HG02798 (cell line): ENCODE measurements around the gene UBTD1.
"Not testable (repeated sequence)": the region's sequence is repeated elsewhere in the genome, so short reads cannot be mapped to it uniquely, and the experiment has no call there.

Experiments used
- ATAC-seq: cut with Tn5 transposase; IDR thresholded peaks from one replicate; pipeline ENCODE4 v1.9.1; 2021; ENCODE audit warnings: mild to moderate bottlenecking; ENCODE audit not compliant: unreplicated experiment, poor library complexity

The UBTD1 gene

GRCh38 chr10:97511711-97512440, 13.2 kb downstream of the UBTD1 start:
- ATAC-seq = no peak

DNA sequence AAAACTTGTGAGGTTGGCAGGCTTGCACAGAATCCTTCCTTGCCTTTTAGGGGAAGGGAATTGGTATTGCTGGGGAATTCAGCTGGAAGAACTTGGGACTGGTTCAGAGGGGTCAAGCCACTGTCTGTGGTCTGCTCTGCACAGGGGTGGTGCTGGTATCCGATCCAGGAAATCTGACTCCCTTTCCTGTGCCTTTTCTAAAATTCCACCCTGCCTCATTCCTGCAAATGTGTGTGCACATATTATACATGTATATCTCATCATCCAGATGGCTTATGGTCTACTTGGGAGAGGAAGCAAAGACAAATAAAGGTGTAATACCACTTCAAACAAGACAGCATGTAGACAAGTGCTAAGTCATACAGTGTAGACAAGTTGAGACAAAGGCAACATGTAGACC, 14.3 kb downstream of the UBTD1 start:
- ATAC-seq = no peak

DNA sequence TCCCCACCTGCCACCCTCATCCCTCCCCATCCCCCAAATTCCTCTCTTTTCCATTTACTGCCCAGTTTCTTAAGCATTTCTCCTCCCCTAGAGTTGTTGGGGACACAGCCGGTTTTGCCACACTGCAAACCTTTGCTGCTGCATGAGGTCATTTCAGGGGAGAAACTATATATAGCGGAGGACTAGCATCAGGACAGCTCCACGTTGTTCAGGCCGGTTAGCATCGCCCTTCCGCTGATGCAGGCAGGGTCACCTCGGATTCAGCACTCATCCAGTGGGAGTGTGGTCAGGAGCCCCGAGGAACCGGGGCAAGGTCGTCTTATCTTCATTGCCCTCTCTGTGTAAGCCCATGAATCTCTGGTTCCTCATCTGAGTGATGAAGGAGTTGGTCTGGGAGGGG, 15.6 kb downstream of the UBTD1 start:
- ATAC-seq = no peak

DNA sequence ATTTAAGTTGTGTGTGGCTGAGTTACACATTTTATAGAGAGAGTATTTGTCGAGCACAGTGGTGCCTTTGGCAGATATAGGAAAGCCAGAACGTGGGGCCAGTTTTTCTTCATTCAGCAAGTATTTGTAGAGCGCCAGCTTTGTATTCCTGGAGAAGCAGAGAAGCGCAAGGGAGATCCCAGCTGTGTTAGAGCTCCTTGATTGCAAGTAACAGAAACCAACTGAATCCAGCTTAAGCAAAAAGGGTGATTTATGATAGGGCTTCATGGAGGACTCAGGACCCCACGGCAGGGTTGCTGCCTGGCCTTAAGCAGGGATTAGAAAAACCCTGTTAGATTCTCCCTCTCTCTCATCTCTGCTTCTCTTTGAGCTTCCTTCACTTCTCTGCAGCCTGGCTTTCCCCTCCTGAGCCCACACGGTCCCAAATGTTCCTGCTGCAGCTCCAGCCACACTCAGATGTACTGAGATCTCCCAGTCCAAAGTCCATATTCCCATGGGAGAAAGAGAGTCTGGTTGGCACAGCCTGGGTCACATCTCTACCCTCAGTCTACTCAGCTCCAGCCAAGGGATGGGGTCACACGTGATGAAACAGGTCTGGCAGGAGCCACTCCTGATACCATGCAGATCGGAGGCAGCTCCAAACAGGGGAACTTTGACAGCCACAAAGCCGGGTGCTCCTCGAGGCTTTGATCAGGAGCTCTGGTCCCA, 16.7 kb downstream of the UBTD1 start:
- no peak for ATAC-seq

- no peak for ATAC-seq
Measured at GRCh38 chr10:97517096-97517750, 18.5 kb downstream of the UBTD1 start.

GRCh38 chr10:97517778-97518300, 19.1 kb downstream of the UBTD1 start:
- ATAC-seq = no peak

- no peak for ATAC-seq
Measured at GRCh38 chr10:97518301-97519043, 19.7 kb downstream of the UBTD1 start.

- no peak for ATAC-seq
Measured at GRCh38 chr10:97519342-97519741, 20.6 kb downstream of the UBTD1 start.

- ATAC-seq = no peak
Measured at GRCh38 chr10:97520520-97520919, 21.8 kb downstream of the UBTD1 start.

DNA sequence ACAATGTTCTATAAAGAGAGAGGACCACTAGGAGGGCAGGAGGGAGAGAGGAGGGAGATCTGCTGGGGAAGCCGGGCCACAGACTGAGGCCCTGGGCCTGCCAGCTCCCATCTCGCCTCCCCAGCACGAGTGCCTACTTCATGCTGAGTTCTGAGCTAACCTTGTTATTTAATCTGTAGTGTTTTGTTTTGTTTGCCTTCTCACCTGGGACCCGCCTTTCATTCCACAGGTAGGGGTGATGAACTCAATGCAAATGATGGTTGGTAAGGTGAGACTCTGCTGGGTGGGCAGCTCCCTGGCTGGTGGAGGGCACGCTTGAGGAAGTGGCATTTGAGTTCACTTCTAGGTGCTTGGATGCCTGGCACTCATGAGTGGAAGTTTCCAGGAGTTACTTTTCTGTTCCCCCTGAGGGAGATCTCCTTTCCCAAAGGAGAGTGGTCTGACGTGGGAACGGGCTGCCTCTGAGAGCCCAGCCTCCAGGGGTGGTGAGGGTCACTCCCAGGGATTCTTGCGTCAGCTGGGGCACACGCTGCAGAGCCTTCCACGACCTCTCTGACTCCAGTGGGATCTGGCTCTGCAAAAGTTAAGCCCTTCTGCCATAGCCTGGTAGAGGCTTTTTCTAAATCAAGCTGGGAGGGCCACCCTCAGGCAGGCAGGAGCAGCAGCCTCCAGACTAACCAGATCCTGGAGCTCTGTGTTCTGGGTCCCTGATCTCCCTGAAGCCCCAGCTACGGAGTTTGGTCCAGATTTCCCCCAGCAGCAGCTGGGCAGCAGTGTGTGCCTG, 22.4 kb downstream of the UBTD1 start:
- ATAC-seq = no peak

DNA sequence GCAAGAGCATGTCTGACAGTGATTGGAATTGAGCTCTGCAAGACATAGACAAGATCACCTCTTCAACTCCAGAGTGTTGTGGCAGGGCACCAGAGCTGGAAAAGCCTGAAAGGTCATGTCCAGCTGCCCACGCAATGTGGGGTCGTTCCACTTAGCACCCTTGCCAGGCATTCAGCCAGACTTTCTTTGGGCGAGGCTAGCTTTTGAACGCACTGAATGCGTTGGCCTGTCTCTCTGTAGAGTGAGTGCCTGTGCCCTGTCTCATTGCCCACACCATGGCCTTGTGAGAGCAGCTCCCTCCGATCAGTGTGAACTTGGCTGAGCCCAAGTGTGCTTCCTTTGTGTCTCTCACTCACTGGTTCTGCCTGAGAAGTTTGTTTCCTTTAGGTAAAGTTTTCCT, 23.3 kb downstream of the UBTD1 start:
- no peak for ATAC-seq

DNA sequence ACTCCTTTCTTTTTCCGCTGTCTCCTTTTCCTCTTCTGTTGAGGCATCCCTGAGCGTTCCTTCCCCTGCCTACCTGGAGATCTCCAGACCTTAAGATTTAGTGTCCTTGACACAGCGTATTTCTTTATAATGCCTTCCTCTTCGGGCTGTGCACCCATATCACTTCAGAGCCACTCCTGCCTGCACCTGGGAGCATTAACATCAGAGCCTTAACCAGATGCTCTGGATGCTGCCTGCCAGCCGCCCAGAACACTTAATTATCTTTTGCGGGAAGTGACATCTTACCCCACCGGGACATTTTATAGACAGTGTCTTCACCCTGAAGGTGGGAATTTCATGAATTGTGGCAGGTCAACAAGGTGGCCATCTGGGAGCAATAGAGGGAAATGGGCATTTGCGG, 24.2 kb downstream of the UBTD1 start:
- ATAC-seq = no peak

- ATAC-seq = no peak
Measured at GRCh38 chr10:97525086-97525485, 26.4 kb downstream of the UBTD1 start.

DNA sequence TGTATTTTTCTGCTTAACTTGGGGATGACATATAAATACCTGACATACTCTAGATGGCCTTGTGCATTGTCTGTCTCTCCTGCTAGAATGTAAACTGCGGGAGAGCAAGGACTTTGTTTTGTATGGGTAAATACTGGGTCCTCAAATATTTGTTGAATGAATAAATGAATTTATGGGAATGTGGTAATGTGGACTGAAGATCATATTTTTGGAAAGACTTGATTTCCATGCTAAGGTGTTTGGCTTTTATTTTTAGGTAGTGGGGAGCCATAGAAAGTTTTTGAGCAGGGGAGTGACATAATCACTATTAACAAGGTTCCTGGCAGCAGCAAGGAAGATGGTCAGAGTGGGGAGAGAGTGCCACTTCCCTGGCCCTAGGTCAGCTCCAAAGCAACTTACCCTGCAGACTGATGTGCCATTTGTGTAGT, 27.0 kb downstream of the UBTD1 start:
- ATAC-seq = no peak

DNA sequence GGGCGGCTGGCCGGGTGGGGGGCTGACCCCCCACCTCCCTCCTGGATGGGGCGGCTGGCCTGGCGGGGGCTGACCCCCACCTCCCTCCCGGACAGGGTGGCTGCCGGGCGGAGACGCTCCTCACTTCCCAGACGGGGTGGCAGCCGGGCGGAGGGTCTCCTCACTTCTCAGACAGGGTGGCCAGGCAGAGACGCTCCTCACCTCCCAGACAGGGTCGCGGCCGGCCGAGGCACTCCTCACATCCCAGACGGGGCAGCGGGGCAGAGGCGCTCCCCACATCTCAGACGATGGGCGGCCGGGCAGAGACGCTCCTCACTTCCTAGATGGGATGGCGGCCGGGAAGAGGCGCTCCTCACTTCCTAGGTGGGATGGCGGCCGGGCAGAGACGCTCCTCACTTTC, 30.2 kb downstream of the UBTD1 start:
- ATAC-seq = not testable (repeated sequence)

DNA sequence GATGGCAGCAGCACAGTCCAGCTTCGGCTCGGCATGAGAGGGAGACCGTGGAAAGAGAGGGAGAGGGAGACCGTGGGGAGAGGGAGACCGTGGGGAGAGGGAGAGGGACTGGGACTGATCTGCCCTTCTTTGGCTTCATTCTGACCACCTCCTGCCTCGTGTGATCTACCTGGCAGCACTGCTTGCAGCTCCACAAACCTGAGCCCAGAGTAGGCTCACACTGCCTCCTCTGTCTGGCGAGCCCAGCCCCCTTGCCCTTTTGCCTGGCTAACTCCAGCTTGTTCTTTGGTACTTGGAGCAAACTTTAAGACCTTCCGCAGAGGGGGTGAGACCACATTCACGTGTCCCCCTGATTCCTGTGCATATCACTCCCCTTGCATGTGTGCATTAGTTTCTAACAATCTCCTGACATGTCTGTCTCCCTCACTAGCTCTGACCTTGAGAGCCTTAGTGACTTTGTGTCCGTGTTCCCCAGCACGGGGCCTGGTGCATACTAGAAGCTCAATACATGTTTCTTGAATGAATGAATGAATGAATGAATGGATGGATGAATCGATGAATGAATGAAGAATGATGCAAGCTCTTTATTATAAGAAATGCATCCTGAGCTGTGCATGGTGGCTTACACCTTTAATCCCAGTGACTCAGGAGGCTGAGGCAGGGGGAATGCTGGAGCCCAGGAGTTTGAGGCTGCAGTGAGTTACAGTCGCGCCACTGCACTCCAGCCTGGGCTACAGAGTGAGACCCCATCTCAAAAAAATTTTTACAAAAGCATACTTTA, 31.2 kb downstream of the UBTD1 start:
- ATAC-seq = no peak

DNA sequence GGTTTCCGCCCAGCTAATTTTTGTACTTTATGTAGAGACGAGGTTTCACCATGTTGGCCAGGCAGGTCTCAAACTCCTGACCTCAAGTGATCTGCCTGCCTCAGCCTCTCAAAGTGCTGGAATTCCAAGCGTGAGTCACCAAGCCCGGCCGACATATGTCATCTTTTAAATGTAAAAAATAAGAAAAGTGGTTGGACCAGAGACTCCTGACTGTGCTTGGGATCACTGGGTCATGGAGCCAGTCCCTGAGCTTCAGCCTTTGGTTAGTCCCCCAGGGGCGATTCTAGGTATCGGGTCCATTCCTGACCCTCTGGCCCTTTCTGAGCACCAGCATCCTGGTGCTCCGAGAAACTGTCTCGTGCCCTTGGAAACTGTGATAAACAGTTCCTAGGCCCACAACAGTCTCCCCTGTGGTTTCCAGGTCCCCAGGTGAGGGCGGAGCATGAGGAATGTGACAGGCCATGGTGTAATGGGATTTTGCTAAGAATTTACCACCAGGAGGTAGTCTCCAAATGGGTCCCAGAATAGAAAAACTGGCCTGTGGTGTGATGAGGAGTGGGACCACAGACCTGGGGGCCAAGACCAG, 32.8 kb downstream of the UBTD1 start:
- ATAC-seq = no peak

GRCh38 chr10:97532935-97533671, 34.4 kb downstream of the UBTD1 start:
- ATAC-seq = no peak
